Parathyroid adenoma (tissue), 2 donors: Measurements from ENCODE around the gene PAM.

Experiments
- H2AFZ ChIP-seq: fragments of 300-600 bp; sonication (generic); one replicate; pipeline ENCODE4 v1.7.0; 2017; ENCODE audit warnings: antibody characterized with exemption, mild to moderate bottlenecking
- H3K27ac ChIP-seq: fragments of 300-600 bp; sonication (generic); one replicate; pipeline ENCODE4 v1.7.0; 2017
- H3K27me3 ChIP-seq: fragments of 300-600 bp; sonication (generic); one replicate; pipeline ENCODE4 v1.7.0; 2017; ENCODE audit warnings: low read length; ENCODE audit not compliant: control insufficient read depth, insufficient read depth
- H3K36me3 ChIP-seq: fragments of 300-600 bp; sonication (generic); one replicate; pipeline ENCODE4 v1.7.0; 2017; ENCODE audit warnings: low read length; ENCODE audit not compliant: control insufficient read depth, insufficient read depth
- H3K4me1 ChIP-seq: fragments of 300-600 bp; sonication (generic); one replicate; pipeline ENCODE4 v1.7.0; 2017; ENCODE audit warnings: control low read depth
- H3K4me2 ChIP-seq: fragments of 300-600 bp; sonication (generic); one replicate; pipeline ENCODE4 v1.7.0; 2017; ENCODE audit warnings: low read length
- H3K4me3 ChIP-seq: fragments of 300-600 bp; sonication (generic); one replicate; pipeline ENCODE4 v1.7.0; 2017; ENCODE audit warnings: low read depth, low read length
- H3K79me2 ChIP-seq: fragments of 300-600 bp; sonication (generic); one replicate; pipeline ENCODE4 v1.7.0; 2017; ENCODE audit warnings: control low read depth
- H3K9ac ChIP-seq: fragments of 300-600 bp; sonication (generic); one replicate; pipeline ENCODE4 v1.7.0; 2017; ENCODE audit warnings: mild to moderate bottlenecking
- H3K9me3 ChIP-seq: fragments of 300-600 bp; sonication (generic); one replicate; pipeline ENCODE4 v1.7.0; 2017; ENCODE audit warnings: low read length; ENCODE audit not compliant: control insufficient read depth
- CTCF ChIP-seq: fragments of 300-600 bp; sonication (generic); IDR thresholded peaks from one replicate; pipeline ENCODE4 v1.7.0; 2017; ENCODE audit warnings: antibody characterized with exemption, mild to moderate bottlenecking
- donor health status: primary hyperparathyroidism.

The PAM gene

GRCh38 chr5:102893942-102894341, 138.8 kb downstream of the PAM start:
- Histone ChIP-seq H3K4me2 (no peak overlapping the region), H3K27me3 (no peaks in the 10 kb centered on the region), H3K27ac (no peak overlapping the region), H3K4me3 (no peak overlapping the region), H3K9ac (no peak overlapping the region), H3K79me2 (peaks cover 4% of the 10 kb centered on the region), H3K36me3 (no peaks in the 10 kb centered on the region), H2AFZ (no peak overlapping the region), H3K9me3 (no peaks in the 10 kb centered on the region), H3K4me1 (no peaks in the 10 kb centered on the region)
- TF ChIP-seq CTCF = no peak

- no peak overlapping the region for H2AFZ ChIP-seq
- no peak overlapping the region for H3K27ac ChIP-seq
- H3K4me2 ChIP-seq = no peak overlapping the region
- H3K36me3 ChIP-seq = no peaks in the 10 kb centered on the region
- no peaks in the 10 kb centered on the region for H3K4me1 ChIP-seq
- H3K79me2 ChIP-seq = peaks cover 4% of the 10 kb centered on the region
- TF ChIP-seq CTCF = no peak
- no peaks in the 10 kb centered on the region for H3K27me3 ChIP-seq
- no peak overlapping the region for H3K9ac ChIP-seq
- H3K4me3 ChIP-seq = no peak overlapping the region
- no peaks in the 10 kb centered on the region for H3K9me3 ChIP-seq
These were observed 140.1 kb downstream of the PAM start for GRCh38 chr5:102895234-102895633.

- H3K36me3 ChIP-seq = no peaks in the 10 kb centered on the region
- no peak overlapping the region for H3K9ac ChIP-seq
- no peak overlapping the region for H3K4me2 ChIP-seq
- H3K4me1 ChIP-seq = no peaks in the 10 kb centered on the region
- no peak overlapping the region for H3K4me3 ChIP-seq
- H3K27me3 ChIP-seq = no peaks in the 10 kb centered on the region
- H2AFZ ChIP-seq = no peak overlapping the region
- no peak overlapping the region for H3K27ac ChIP-seq
- no peak for TF ChIP-seq CTCF
- peaks cover 4% of the 10 kb centered on the region for H3K79me2 ChIP-seq
- no peaks in the 10 kb centered on the region for H3K9me3 ChIP-seq
These were observed 140.9 kb downstream of the PAM start for GRCh38 chr5:102895976-102896375.

GRCh38 chr5:102901424-102902134, 146.5 kb downstream of the PAM start:
- Histone ChIP-seq H3K27ac (no peak overlapping the region), H3K9ac (no peak overlapping the region), H3K9me3 (no peaks in the 10 kb centered on the region), H3K4me2 (no peak overlapping the region), H3K4me1 (no peaks in the 10 kb centered on the region), H3K79me2 (no peaks in the 10 kb centered on the region), H3K4me3 (no peak overlapping the region), H2AFZ (no peak overlapping the region), H3K36me3 (no peaks in the 10 kb centered on the region), H3K27me3 (no peaks in the 10 kb centered on the region)
- no peak for TF ChIP-seq CTCF

GRCh38 chr5:102902135-102902448, 147.0 kb downstream of the PAM start:
- Histone ChIP-seq H2AFZ (no peak overlapping the region), H3K79me2 (no peaks in the 10 kb centered on the region), H3K4me3 (no peak overlapping the region), H3K9ac (no peak overlapping the region), H3K4me2 (no peak overlapping the region), H3K4me1 (no peaks in the 10 kb centered on the region), H3K36me3 (no peaks in the 10 kb centered on the region), H3K27ac (no peak overlapping the region), H3K9me3 (no peaks in the 10 kb centered on the region), H3K27me3 (no peaks in the 10 kb centered on the region)
- TF ChIP-seq CTCF = no peak
